Breast epithelium (tissue), 4 donors: ENCODE results near the gene TRIM67. TPM values are rescaled to one million over a fixed set of nuclear protein-coding genes. Genes with fewer than 3 reads are reported as not detected.

Experiments
- DNase-seq, 2 donors: peaks; one replicate each; pipeline ENCODE4 v3.0.0-alpha.2; 2019; ENCODE audit warnings: low spot score in 2 of 2
- H3K27ac ChIP-seq, 2 donors: fragments of 200-600 bp; sonication (generic) in 1 of 2; one replicate each; pipeline ENCODE4 v1.5.1; 2016 to 2019; ENCODE audit warnings: mild to moderate bottlenecking in 1 of 2
- H3K27me3 ChIP-seq, 2 donors: fragments of 200-600 bp; sonication (generic) in 1 of 2; one replicate each; pipeline versions ENCODE4 v1.5.1 to v1.6.0; 2017 to 2019; ENCODE audit warnings: control low read depth in 1 of 2, mild to moderate bottlenecking in 1 of 2
- H3K36me3 ChIP-seq: fragments of 200-600 bp; one replicate; pipeline ENCODE4 v1.5.1; 2019
- H3K4me1 ChIP-seq, 2 donors: fragments of 200-600 bp; sonication (generic); one replicate each; pipeline ENCODE4 v1.5.1; 2016 to 2019; ENCODE audit warnings: control low read depth in 1 of 2
- H3K4me3 ChIP-seq, 3 donors: fragments of 200-600 bp; sonication (generic); 1 replicate in 2 of 3; 2 replicates in 1 of 3; pipeline ENCODE4 v1.5.1; 2016 to 2019; ENCODE audit warnings: mild to moderate bottlenecking in 3 of 3, moderate library complexity in 2 of 3
- H3K9me3 ChIP-seq, 2 donors: fragments of 200-600 bp; sonication (generic) in 1 of 2; one replicate each; pipeline ENCODE4 v1.5.1; 2016 to 2019; ENCODE audit warnings: control low read depth in 1 of 2
- CTCF ChIP-seq, 3 donors: fragments of 450-650 bp; IDR thresholded peaks; one replicate each; pipeline ENCODE4 v1.5.1; 2016 to 2017; ENCODE audit warnings: antibody characterized with exemption in 3 of 3, mild to moderate bottlenecking in 3 of 3, moderate library complexity in 3 of 3
- POLR2A ChIP-seq: fragments of 450-650 bp; IDR thresholded peaks from one replicate; pipeline ENCODE4 v1.6.1; 2016; ENCODE audit warnings: antibody characterized with exemption, mild to moderate bottlenecking, moderate library complexity
- POLR2AphosphoS5 ChIP-seq, 3 donors: sonication (generic); formaldehyde crosslinking; IDR thresholded peaks; one replicate each; pipeline ENCODE4 v1.6.1; 2017; ENCODE audit warnings: antibody characterized with exemption in 3 of 3
- intact Hi-C: fragments of 100-400 bp; cut with DNase I; formaldehyde crosslinking; loops from one replicate; pipeline ENCODE4 v1.15.1; 2023; ENCODE audit warnings: low total_unique reads
- total RNA-seq, 3 donors: library from RNA; depleted of rRNA; stranded (reverse); fragments of >200 nt; gene quantifications; one replicate each; pipeline ENCODE4 v1.1.0, GENCODE V29; 2016

TRIM67 gene
- total RNA-seq, 3 donors from 2014 or later = not detected

GRCh38 chr1:231188768-231189167 is 26.9 kb downstream of the TRIM67 start:
- TF ChIP-seq POLR2A (no peak), CTCF (IDR thresholded peaks at IDR 0.05) (no peak), POLR2AphosphoS5 (IDR thresholded peaks at IDR 0.05) (no peak)
- no peak overlapping the region for H3K4me3 ChIP-seq
- no peaks in the 10 kb centered on the region for H3K4me1 ChIP-seq
- intact Hi-C loops = no loop called here
- H3K27ac ChIP-seq = no peak overlapping the region
- no peaks in the 10 kb centered on the region for H3K9me3 ChIP-seq
- no peaks in the 10 kb centered on the region for H3K36me3 ChIP-seq
- peaks cover 0 to 34% of the 10 kb centered on the region in 2 donors for H3K27me3 ChIP-seq
- no peak for DNase-seq

GRCh38 chr1:231189683-231190270 is 27.9 kb downstream of the TRIM67 start:
- Histone ChIP-seq H3K4me1 (no peaks in the 10 kb centered on the region), H3K27me3 (peaks cover 0 to 33% of the 10 kb centered on the region in 2 donors), H3K27ac (no peak overlapping the region), H3K4me3 (no peak overlapping the region), H3K36me3 (no peaks in the 10 kb centered on the region), H3K9me3 (no peaks in the 10 kb centered on the region)
- TF ChIP-seq POLR2AphosphoS5 (IDR thresholded peaks at IDR 0.05) (no peak), CTCF (IDR thresholded peaks at IDR 0.05) (no peak), POLR2A (no peak)
- DNase-seq = no peak
- intact Hi-C loops = no loop called here

- Histone ChIP-seq H3K4me3 (no peak overlapping the region), H3K36me3 (no peaks in the 10 kb centered on the region), H3K4me1 (no peaks in the 10 kb centered on the region), H3K27ac (no peak overlapping the region), H3K27me3 (peaks cover 0 to 26% of the 10 kb centered on the region in 2 donors), H3K9me3 (no peaks in the 10 kb centered on the region)
- no peak for TF ChIP-seq POLR2A
- TF ChIP-seq CTCF (IDR thresholded peaks at IDR 0.05) = no peak
- intact Hi-C loops = no loop called here
- no peak for DNase-seq
Observed at GRCh38 chr1:231190456-231190855, 28.6 kb downstream of the TRIM67 start.

- intact Hi-C loops = no loop called here
- peak in 1 of 2 donors; percentile 24 for DNase-seq
- no peak overlapping the region for H3K27ac ChIP-seq
- TF ChIP-seq POLR2A (no peak), CTCF (IDR thresholded peaks at IDR 0.05) (no peak), POLR2AphosphoS5 (IDR thresholded peaks at IDR 0.05) (no peak)
- no peaks in the 10 kb centered on the region for H3K36me3 ChIP-seq
- H3K9me3 ChIP-seq = no peaks in the 10 kb centered on the region
- H3K4me3 ChIP-seq = no peak overlapping the region
- peaks cover 0 to 20% of the 10 kb centered on the region in 2 donors for H3K27me3 ChIP-seq
- H3K4me1 ChIP-seq = no peaks in the 10 kb centered on the region
Observed at GRCh38 chr1:231192620-231193163, 30.8 kb downstream of the TRIM67 start.

GRCh38 chr1:231193710-231194340 is 32.0 kb downstream of the TRIM67 start:
- no peaks in the 10 kb centered on the region for H3K9me3 ChIP-seq
- DNase-seq = no peak

More at GRCh38 chr1:231193710-231194340, 32.0 kb downstream of the TRIM67 start:
- intact Hi-C loops = no loop called here
- Histone ChIP-seq H3K27ac (no peak overlapping the region), H3K4me3 (no peak overlapping the region), H3K27me3 (peaks cover 0 to 8% of the 10 kb centered on the region in 2 donors), H3K36me3 (no peaks in the 10 kb centered on the region), H3K4me1 (no peaks in the 10 kb centered on the region)
- TF ChIP-seq CTCF (IDR thresholded peaks at IDR 0.05) (no peak), POLR2AphosphoS5 (IDR thresholded peaks at IDR 0.05) (no peak), POLR2A (no peak)
